SK-N-MC (cell line): ENCODE data around the gene CPLX3.

Experiments
- DNase-seq: peaks from one replicate; pipeline ENCODE4 v3.0.0-alpha.2; 2011; ENCODE audit warnings: low read depth, low spot score
- H3K27ac ChIP-seq: fragments of 200-600 bp; sonication (generic); 2 replicates; pipeline ENCODE4 v1.5.1; 2016; ENCODE audit warnings: mixed run types
- H3K36me3 ChIP-seq: fragments of 200-600 bp; sonication (generic); 2 replicates; pipeline ENCODE4 v1.6.1; 2017; ENCODE audit warnings: antibody characterized with exemption, low read length, mixed read lengths; ENCODE audit not compliant: insufficient read depth
- H3K4me3 ChIP-seq: fragments of 200-600 bp; sonication (generic); 2 replicates; pipeline ENCODE4 v1.5.1; 2016
- H3K9ac ChIP-seq: fragments of 200-600 bp; sonication (generic); 2 replicates; pipeline ENCODE4 v1.8.0; 2017; ENCODE audit warnings: mixed run types, mixed read lengths; ENCODE audit not compliant: insufficient read length
- H3K9me3 ChIP-seq: fragments of 200-600 bp; sonication (generic); 2 replicates; pipeline ENCODE4 v1.6.1; 2017; ENCODE audit warnings: low read depth, mild to moderate bottlenecking, antibody characterized with exemption, low read length, moderate library complexity, mixed read lengths
- EZH2 ChIP-seq: fragments of 200-600 bp; sonication (generic); IDR thresholded peaks from one replicate; pipeline ENCODE4 v1.6.1; 2017; ENCODE audit warnings: antibody characterized with exemption
- FOXP2 ChIP-seq: optimal IDR thresholded peaks from 2 replicates; pipeline ENCODE3; 2011; ENCODE audit warnings: mild to moderate bottlenecking, moderate library complexity; ENCODE audit not compliant: insufficient read depth; ENCODE audit errors: extremely low read length, control extremely low read depth
- POLR2AphosphoS5 ChIP-seq: IDR thresholded peaks from 2 replicates; pipeline ENCODE4 v1.6.1; 2012; ENCODE audit warnings: mild to moderate bottlenecking, low read depth, low read length, borderline replicate concordance

The CPLX3 gene

GRCh38 chr15:74833376-74834107, 7.1 kb downstream of the CPLX3 start:
- no peak for DNase-seq
- H3K27ac ChIP-seq: no peak overlapping the region
- no peak for TF ChIP-seq POLR2AphosphoS5
- TF ChIP-seq FOXP2: no peak
- no peak for TF ChIP-seq EZH2
- H3K9ac ChIP-seq: no peak overlapping the region
- H3K4me3 ChIP-seq: no peak overlapping the region
- H3K9me3 ChIP-seq: no peaks in the 10 kb centered on the region
- H3K36me3 ChIP-seq: no peaks in the 10 kb centered on the region; the same call in 1 of the 2 replicates

- Histone ChIP-seq H3K9me3 (no peaks in the 10 kb centered on the region), H3K9ac (no peak overlapping the region), H3K36me3 (no peaks in the 10 kb centered on the region; the same call in 1 of the 2 replicates), H3K27ac (no peak overlapping the region), H3K4me3 (no peak overlapping the region)
- no peak for TF ChIP-seq POLR2AphosphoS5
- no peak for TF ChIP-seq FOXP2
- no peak for TF ChIP-seq EZH2
- DNase-seq: no peak
Observed at GRCh38 chr15:74835312-74835823, 8.9 kb downstream of the CPLX3 start.

DNA sequence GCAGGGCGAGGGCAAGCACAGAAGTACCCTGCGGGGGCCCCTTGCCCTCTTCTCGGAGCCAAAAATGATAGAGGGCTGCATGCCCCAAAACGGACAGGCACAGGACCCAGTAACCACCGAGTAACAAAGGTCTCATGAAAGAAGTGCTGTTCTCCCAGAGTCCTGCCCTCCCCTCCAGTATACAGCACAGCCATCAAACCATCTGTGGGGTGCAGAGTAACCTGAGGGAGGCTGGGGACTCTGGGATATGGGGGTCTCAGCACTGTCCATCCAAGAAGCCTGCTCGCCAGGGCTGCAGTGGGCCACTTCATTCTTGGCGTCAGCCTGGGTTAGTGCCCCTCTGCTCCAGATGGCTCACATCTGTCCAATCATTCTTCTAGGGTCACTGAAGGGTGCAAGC, 10.4 kb downstream of the CPLX3 start:
- H3K27ac ChIP-seq: no peak overlapping the region
- H3K4me3 ChIP-seq: no peak overlapping the region
- no peak overlapping the region for H3K9ac ChIP-seq
- no peak for DNase-seq
- H3K36me3 ChIP-seq: no peaks in the 10 kb centered on the region; the same call in 1 of the 2 replicates
- TF ChIP-seq EZH2 (no peak), FOXP2 (no peak), POLR2AphosphoS5 (no peak)
- H3K9me3 ChIP-seq: no peaks in the 10 kb centered on the region

- Histone ChIP-seq H3K36me3 (no peaks in the 10 kb centered on the region; the same call in 1 of the 2 replicates), H3K4me3 (no peak overlapping the region), H3K27ac (no peak overlapping the region), H3K9ac (no peak overlapping the region), H3K9me3 (no peaks in the 10 kb centered on the region)
- TF ChIP-seq POLR2AphosphoS5 (no peak), FOXP2 (no peak), EZH2 (no peak)
- DNase-seq: no peak
Observed at GRCh38 chr15:74837482-74838136, 11.2 kb downstream of the CPLX3 start.

DNA sequence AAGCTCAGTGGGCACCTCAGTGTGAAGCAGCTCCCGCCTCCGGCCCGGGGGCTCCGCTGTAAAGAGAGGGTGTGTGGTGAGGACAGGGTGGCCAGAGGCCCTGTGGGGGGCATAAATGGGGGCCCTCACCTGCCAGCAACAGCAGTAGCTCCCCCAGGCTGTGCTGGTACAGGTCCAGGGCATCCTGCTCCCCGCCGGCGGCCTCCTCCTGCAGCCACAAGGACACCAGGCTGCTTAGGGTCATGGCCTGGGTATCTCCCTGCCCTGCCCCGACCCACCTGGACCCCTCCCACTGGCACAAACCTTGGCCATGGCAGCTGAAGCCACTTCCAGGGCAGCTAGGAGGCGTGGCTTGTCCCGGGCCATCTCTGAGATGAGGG, 11.7 kb downstream of the CPLX3 start:
- Histone ChIP-seq H3K27ac (no peak overlapping the region), H3K9ac (no peak overlapping the region), H3K4me3 (no peak overlapping the region), H3K36me3 (no peaks in the 10 kb centered on the region; the same call in 1 of the 2 replicates), H3K9me3 (no peaks in the 10 kb centered on the region)
- no peak for DNase-seq
- TF ChIP-seq FOXP2 (no peak), EZH2 (no peak), POLR2AphosphoS5 (no peak)

GRCh38 chr15:74838746-74839525, 12.5 kb downstream of the CPLX3 start:
- no peaks in the 10 kb centered on the region for H3K9me3 ChIP-seq
- DNase-seq: no peak
- H3K36me3 ChIP-seq: no peaks in the 10 kb centered on the region; the same call in 1 of the 2 replicates
- no peak overlapping the region for H3K9ac ChIP-seq
- TF ChIP-seq FOXP2 (no peak), EZH2 (no peak), POLR2AphosphoS5 (no peak)
- H3K27ac ChIP-seq: no peak overlapping the region
- H3K4me3 ChIP-seq: no peak overlapping the region

DNA sequence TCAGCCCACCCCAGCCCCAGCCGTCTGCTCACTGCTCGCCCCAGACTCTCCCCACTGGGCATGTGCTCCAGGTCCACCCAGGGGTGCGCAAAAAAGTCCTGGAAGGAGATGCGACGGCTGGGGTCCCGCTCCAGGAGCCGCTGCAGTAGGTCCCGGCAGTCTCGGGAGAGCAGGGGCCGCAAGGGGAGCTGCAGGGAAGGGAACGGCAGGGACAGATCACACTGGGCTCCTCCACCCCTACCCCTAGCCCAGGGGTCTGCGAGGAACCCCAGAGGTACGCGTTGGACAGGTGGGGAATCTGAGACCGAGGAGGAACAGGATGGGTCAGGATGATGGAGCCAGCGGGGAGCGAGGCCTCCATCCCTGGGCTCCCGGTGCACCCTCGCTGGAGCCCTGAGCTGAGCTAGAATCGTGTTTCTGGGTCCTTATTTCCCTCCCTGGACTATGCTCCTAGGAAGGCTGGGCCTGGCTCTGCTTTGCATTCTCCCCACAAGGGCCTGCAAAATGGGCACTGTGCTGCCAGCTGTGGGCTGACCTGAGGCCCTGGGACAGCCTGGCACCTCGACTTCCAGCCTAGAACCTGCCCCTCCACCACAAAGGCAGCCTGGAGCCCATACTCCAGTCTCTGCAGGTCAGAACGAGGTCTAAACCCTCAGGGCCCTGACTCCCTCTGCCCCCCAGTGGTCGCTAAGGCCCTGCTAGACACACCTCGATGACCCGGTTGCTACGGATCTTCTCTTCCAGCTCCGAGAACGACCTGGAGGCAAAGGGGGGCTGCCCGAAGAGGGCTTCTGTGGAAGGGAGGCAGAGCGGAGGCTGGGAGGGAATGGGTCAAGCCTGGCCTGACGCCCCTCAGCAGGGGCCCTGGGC, 13.3 kb downstream of the CPLX3 start:
- H3K4me3 ChIP-seq: no peak overlapping the region
- no peak overlapping the region for H3K27ac ChIP-seq
- H3K9me3 ChIP-seq: no peaks in the 10 kb centered on the region
- TF ChIP-seq FOXP2 (no peak), EZH2 (no peak), POLR2AphosphoS5 (no peak)
- no peaks in the 10 kb centered on the region; the same call in 1 of the 2 replicates for H3K36me3 ChIP-seq
- no peak for DNase-seq
- H3K9ac ChIP-seq: no peak overlapping the region
